OCI-LY1 (cell line): ENCODE data around the gene ELMO1.

ENCODE experiments used
- EZH2 ChIP-seq: fragments of 200-600 bp; sonication (generic), shearing (Covaris generic); IDR thresholded peaks from 2 replicates; pipeline ENCODE4 v1.8.0; 2017; ENCODE audit warnings: borderline replicate concordance, mixed run types, mild to moderate bottlenecking, antibody characterized with exemption, low read length, moderate library complexity, mixed read lengths
- TF ChIP-seq, protein P1 (sequence below): fragments of 200-600 bp; sonication (generic), shearing (Covaris generic); IDR thresholded peaks from 2 replicates; pipeline ENCODE4 v1.5.1; 2017; ENCODE audit warnings: mild to moderate bottlenecking, antibody characterized with exemption, low read length, moderate library complexity, mixed read lengths

GRCh38 chr7:36911788-36912187 lies 536.9 kb downstream of the ELMO1 start:
- TF ChIP-seq, protein P1, sequence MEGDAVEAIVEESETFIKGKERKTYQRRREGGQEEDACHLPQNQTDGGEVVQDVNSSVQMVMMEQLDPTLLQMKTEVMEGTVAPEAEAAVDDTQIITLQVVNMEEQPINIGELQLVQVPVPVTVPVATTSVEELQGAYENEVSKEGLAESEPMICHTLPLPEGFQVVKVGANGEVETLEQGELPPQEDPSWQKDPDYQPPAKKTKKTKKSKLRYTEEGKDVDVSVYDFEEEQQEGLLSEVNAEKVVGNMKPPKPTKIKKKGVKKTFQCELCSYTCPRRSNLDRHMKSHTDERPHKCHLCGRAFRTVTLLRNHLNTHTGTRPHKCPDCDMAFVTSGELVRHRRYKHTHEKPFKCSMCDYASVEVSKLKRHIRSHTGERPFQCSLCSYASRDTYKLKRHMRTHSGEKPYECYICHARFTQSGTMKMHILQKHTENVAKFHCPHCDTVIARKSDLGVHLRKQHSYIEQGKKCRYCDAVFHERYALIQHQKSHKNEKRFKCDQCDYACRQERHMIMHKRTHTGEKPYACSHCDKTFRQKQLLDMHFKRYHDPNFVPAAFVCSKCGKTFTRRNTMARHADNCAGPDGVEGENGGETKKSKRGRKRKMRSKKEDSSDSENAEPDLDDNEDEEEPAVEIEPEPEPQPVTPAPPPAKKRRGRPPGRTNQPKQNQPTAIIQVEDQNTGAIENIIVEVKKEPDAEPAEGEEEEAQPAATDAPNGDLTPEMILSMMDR, result no peak
- TF ChIP-seq EZH2, result no peak
